Activated gamma-delta T cell (primary cell): Measurements from ENCODE around the gene WNK1.
"Not testable (repeated sequence)": the region's sequence is repeated elsewhere in the genome, so short reads cannot be mapped to it uniquely, and the experiment has no call there.

ENCODE experiments used
- DNase-seq: peaks from one replicate; lab custom pipeline; 2025; lab: John Stamatoyannopoulos, UW
- total RNA-seq, 2 donors: gene quantifications; one replicate each; lab custom pipeline; 2026; lab: John Stamatoyannopoulos, UW

Gene WNK1
- 229 to 262 reads per million in 2 donors for total RNA-seq

DNA sequence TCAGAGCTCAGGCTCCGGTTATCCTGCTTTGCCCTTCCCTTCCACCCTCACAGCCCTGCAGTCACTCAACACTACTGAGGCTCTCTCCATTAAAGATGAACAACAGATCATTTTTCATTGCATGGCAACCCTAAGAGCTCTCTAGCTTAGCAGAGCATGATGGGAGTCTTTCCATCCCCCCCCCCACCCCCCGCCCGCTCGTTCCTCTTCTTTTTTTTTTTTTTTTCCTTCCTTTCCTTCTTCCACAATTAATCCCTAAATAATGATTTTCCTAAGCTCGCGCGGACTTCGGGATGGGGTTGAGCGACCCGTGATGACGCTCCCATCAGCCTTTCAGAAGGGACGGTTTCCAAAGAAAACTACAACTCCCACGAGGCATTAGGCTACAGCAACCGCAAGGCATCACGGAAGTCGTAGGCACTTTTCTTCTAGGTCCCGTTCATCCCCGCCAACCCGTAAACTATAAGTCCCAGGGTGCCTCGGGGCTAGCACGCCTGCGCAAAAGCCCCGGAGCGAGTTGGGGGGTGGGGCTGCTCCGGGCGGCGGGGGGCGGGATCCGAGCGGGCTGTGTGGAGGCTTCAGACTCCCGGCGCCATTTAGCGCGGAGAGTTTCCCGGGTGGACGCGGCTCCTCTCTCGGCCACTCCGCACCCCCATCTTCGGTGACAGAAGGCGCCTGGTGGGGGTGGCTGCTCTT, at the start of gene WNK1:
Gene WNK1 (plus strand): TSS at position 581 of the 696 bp plus-strand sequence. CDS start 987 bp downstream, outside the sequence.
- DNase-seq = peak; percentile 96

DNA sequence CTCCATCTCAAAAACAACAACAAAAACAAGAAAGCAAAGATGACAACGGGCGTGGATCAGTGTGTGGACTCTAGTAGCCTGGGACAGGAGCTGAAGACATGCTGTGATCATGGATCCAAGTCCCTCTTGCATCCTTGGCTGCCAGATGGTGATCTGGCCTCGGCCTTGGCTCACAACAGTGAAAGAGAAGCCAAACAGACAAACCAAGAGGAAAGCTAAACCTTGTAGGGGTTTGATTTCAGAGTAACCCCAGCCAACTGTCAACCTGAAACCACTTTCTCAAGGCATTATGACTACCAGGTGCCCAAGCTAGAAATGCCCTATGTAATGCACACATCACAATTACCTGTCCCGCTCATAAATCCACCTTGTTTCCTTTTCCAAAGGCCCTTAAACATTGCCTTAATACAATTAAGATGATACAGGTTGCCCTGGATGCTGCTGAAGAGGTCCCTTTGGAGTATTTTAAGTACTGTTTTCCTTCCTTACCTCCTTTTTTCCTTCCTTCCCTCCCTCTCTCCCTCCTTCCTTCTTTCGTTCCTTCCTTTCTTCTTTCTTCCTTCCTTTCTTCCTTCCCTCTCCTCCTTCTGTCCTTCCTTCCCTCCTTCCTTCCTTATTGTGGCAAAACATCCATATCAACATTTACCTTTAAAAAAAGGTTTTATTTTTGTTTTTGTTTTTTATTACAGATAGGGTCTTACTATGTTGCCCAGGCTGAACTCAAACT, 47.7 kb upstream of the WNK1 start:
- DNase-seq = no peak

DNA sequence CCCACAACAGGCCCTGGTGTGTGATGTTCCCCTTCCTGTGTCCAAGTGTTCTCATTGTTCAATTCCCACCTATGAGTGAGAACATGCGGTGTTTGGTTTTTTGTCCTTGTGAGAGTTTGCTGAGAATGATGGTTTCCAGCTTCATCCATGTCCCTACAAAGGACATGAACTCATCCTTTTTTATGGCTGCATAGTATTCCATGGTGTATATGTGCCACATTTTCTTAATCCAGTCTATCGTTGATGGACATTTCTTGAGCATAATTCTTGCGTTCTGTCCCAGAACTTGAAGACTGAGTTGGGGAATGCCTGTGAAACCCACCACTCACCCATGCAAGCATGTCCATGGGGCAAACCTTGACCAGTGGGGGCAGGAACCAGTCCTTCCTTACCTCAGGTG, 44.3 kb upstream of the WNK1 start:
- not testable (repeated sequence) for DNase-seq

DNA sequence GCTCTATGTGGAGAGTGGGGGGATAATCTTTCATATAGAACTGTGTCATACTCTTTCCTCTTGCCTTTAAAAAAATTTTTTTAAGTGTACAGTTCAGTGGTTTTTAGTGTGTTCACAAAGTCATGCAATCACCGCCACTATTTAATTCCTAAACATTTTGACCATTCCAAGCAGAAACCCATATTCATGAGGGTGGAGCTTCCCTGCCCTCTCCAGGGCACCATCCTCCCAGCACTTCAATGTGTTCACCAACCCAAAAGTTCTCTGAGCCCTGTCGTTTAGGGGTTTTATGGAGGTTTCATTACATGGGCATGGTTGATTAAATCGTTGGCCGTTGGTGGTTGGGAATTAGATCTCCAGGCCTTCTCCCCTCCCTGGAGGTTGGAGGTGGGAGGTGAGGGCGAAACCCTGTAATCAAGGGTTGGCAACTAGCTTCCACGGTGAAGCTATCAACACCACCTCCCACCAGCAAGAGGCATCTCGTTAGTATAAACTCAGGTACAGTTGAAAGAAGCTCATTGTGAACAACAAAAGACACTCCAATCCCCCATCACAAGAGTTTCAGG, 42.8 kb upstream of the WNK1 start:
- no peak for DNase-seq

DNA sequence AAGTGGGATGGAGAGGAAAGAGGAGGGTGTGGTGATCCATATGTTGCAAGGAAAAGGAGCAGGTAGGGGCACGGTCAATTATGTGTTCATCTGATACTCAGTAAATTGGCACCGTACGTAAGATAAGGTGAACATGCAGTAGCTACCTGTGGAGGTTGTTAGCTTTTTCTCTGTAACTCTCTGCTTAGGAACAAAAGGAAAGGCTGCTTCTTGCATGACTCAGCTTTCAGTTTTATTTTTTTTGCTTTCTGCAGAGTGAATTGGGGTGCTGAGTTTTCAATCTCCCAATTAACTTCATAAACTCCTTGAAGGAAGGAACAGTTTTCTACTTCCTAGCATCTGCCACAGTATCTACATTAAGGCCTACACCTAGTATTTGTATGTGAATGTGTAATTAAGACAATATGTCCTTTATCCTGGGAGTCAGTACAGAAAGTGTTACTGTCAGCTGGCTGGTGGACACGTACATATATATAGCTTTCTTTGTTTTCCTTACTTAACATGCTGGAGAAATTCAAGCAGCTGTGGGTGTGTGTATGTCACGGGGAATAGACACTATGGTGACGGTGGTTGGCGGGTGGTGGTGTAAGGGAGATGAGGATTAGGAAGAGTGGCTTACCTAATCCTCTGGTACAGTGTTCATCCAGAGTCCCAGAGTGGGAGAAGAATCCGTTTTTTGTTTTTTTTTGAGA, 40.1 kb upstream of the WNK1 start:
- DNase-seq = no peak

DNA sequence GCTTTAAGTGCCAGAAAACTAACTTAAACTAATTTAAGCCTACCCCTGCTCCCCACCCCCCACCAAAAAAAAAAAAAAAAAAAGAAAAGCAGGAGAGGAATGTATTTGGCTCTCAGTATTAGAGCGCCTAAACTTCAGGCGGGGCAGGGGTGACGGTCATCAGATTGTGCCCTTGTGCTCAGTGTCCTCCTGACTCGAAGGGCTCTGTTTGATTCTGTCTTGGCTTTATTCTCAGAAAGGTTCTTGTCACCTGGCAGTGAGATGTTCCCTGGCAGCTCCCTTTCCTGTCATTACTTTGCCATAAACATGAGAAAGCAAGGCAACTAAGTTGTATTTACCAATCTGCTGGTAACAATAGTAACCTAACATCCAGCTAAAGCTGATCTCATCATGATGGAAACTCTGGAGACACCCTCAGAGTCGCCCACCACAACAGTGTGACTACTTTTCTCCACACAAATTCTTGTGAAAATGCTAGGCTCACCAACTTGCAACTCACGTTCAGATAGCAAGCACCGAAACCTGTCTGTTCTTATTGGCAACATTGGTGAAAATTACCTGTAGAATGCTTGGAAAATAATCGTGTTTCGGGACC, 39.0 kb upstream of the WNK1 start:
- no peak for DNase-seq

DNA sequence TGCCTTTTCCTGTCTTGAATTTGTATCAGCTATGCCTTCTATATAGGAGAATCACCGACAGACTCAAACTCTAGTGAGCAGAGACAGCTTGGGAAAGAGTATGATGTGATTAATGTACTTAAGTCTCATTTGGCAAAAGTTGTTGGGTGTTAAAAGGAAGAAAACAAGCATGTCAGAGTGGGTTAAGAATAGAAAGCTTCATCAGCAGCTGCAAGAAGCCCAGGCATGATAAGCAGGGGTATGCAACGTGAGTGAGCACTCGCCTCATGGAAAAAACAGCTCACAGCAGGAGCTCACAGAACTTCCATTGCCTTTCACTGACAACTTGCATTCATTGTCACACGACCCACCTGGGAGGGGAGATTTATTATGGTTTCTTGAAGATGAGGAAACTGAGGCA, 35.9 kb upstream of the WNK1 start:
- no peak for DNase-seq

DNA sequence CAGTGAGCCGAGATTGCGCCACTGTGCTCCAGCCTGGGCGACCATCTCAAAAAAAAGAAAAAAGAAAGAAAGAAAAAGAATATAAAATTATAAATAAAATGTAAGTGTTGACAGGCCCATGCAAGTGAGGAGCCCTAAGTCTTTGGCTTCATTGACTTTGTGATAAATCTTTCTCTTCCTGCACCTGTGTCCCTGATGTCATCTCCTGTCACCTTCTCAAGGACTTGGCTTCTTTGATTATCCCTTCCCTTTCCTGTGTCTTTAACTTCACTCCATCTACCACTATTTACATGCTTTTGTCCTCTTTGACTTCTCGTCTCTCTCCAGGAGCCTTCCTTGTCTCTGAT, 33.6 kb upstream of the WNK1 start:
- DNase-seq = no peak

DNA sequence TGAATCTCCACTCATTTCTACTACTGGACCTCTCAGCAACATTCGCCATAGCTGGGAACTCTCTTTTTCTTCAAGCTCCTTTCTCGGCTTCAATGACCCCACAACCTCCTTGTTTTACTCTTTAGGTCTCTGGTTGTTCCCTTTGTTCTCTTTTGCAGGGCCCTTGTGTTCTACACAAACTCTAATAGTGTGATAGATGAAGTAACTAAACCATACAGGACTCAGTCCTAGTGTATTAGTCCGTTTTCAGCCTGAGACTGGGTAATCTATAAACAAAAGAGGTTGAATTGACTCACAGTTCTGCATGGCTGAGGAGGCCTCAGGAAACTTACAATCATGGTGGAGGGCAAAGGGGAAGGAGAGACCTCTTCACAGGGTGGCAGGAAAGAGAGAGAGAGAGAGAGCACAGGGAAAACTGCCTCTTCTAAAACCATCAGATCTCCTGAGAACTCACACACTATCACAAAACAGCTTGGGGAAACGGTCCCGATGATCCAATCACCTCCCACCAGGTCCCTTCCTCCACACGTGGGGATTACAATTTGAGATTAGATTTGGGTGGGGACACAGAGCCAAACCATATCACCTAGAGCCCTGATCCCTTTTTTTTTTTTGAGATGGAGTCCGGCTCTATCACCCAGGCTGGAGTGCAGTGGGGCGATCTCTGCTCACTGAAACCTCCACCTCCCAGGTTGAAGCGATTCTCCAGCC, 32.0 kb upstream of the WNK1 start:
- DNase-seq = no peak

DNA sequence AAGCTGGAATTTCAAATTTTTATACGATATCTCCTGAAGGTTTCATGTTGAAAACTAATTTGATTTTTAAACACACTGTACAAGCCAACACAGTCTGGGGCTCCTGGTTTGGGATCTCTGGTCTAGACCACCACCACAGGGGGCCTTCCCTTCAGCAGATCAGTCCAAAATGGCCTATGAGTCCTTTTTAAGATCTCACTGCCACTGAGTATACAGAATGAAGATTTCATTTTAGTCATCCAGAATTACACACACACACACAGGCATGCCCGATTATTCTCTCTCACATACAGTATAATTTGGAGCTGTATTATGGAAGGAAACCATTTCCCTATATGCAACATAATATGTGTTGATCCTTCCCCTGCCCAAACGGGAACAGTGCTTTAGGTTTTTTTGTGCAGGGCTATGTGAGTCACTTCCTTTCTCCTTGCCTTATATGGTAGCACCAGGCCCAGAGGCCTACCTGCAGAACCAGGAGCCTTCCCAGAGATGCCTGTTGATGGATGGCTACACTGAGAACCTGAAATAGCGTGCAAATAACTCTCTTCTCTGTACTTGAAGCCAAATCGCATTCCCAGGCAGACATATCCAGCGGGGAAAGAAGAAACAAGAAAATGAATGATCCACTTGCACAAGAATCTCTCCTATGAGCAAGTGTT, 28.1 kb upstream of the WNK1 start:
- no peak for DNase-seq

DNA sequence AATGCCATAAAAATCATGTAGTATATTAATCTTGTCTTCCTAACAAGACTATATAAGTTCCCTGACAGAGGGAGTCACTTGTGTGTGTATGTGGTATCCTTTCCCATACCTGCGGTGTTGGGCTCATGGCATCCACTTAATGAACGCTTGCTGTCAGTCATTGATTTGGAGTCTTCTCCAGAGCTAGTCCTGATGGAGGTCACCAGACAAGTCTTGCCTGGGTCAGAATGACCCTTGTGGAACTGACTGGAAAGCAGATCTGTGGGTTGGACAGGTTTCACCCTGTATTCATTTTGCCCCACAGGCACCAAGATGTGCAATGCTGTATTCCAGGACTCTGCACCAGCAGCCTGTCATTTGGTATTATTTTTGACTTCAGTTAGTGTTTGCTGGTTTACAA, 27.3 kb upstream of the WNK1 start:
- no peak for DNase-seq

DNA sequence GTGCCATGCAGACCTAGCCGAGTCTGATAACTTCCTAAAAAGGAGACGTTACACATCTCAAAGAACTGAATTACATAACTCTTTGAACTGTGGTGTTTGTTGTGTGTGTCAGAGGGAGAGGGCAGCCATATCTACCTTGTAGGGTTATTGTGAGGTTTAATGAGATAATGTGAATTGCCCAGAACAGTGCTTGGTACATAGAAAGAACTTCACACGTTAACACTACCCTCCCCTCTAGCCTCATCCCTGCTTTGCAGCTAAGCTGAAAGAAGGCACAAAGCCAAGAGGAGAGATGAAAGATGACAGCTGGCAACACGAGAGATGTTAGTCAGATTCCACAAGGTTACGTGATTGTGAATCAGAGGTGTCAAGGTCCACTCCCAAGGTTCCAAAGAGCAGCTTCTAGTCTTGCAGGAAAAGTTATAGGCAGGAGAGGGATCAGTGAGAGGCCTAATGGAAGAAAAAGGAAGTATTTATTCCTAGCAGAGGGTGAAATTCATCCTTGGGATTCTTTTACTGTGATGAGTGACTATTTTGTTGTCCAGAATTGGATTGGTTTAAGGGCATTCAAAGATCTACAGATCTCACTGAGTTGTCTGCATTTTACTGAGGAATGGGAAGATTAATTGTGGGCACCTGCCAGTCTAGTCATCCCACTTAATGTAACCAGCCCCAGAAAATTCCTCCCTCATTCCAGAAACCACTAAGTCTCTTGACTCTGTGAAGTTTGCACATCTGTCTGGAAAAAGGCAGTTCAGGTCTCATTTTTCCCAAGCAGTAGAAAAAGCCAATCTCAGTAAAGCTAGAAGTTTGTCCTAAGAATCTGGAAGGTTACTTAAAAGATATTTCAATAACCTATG, 25.9 kb upstream of the WNK1 start:
- no peak for DNase-seq

DNA sequence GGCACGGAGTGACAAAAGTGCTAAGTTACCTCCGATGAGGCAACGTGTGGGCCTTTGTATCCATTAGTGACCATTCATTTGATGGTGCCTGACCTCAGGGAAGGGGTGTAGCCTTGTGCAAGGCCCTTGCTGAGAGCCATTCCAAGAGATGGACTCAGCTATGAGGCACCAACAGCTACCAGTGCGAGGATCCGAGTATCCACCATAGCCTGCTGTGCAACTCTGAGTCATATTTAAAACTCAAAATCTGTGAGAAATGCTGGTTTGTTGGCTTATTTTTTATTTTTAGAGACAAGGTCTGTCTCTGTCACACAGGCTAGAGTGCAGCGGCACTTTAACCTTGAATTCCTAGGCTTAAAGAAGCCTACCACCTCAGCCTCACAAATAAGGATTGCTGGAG, 25.1 kb upstream of the WNK1 start:
- no peak for DNase-seq

DNA sequence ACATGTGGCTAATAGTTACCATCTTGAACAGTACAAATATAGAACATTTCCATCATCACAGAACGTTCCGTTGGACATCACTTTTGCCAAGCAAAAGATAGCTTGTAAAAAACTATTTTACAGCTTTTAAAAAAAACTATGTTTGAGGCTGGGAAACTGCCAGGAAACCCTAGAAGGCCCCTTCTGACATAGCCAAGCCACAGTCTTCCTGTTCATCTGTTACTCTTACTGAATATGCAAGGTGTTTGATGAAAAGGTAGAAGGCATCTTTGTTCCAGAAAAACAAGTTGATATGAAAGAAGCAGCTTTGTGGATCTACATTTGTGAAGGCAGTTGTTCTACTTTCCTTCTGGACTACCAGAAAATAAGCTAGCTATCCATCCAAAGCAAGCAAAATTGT, 23.6 kb upstream of the WNK1 start:
- no peak for DNase-seq

DNA sequence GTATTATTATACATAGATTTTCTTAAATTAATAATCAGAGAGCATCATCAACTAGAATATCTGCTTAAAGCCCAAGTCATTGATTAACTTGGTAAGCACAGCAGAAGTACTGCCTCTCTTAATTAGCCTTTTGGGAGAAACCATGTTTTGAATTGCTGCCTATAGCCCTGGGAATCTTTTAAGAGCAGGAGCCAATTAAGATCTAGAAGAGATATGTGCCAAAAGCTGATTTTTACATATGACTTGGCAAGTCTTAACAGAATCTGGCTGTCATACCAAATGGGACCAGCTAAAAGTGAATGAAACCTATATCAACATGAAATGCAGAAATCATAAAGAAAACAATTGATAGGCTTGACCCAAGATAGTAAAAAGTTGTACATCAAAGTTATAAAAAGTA, 23.2 kb upstream of the WNK1 start:
- DNase-seq = no peak

DNA sequence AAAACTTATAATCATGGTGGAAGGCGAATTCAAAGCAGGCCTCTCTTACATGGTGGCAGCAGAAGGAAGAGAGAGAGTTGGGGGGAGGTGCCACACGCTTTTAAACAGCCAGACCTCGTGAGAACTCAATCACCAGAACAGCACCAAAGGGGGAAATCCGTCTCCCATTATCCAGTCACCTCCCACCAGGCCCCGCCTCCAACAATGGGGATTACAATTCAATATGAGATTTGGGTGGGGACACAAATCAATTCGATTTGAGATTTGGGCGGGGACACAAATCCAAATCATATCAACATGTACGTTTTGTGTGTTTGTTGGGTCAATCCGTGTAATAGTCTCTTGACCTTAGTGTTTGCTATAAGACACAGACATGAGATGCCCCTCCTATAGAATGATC, 21.8 kb upstream of the WNK1 start:
- DNase-seq = no peak

DNA sequence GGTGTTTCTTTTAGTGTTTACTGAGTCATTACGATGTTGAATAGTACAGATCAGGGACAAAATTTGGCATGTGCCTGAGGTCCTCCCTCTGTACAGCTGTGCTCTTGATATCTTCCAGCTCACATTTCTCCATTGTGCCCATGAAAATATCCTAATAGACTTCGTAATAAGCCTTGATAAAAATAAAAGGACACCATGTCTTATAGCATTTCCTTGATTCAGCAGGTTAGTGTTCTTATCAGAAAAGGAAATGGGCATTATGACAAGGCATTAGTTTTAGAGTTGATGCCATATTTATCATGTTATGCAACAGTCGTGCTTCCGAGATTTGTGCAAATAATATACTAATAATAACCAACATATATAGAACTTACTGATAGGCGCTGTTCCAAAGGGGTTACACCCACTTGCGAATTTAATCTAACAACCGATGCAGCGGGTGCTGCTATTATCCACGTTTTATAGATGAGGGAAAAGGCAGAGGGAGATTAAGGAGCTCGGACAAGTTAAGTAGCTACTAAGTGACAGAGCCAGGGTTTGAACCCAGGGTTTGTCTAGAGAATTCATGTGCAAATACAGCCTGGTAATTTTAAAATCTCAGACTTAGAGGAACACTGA, 15.1 kb upstream of the WNK1 start:
- DNase-seq = no peak

DNA sequence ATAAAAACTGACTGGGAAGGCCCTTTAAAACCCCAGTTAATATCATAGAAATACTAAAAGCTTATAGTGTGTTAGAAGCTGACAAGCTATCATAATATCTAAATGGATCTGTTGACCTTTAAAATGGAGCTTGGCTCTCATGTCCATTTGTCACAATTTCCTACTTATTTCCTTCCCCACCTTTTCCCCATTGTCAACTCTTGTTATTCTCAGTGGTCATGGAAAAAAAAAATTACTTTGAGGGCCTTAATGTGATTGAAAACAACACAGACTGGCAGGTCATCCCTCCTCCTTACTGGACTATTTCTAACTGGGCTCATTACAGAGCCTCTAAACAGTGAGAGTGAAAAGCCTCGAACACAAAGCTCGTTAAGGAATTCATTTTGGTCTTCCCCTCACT, 13.7 kb upstream of the WNK1 start:
- no peak for DNase-seq

DNA sequence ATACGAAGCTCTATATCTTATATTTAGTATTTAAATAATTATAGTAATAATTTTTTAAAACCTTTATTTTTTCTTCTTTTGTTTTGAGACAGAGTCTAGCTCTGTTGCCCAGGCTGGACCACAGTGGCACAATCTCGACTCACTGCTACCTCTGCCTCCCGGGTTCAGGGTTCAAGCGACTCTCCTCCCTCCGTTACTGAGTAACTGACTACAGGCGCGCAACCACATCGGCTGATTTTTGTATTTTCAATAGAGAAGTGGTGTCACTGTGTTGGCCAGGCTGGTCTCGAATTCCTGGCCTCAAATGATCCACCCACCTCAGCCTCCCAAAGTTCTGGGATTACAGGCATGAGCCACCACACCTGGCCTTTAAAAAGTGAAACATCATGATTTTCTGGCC, 13.0 kb upstream of the WNK1 start:
- no peak for DNase-seq

DNA sequence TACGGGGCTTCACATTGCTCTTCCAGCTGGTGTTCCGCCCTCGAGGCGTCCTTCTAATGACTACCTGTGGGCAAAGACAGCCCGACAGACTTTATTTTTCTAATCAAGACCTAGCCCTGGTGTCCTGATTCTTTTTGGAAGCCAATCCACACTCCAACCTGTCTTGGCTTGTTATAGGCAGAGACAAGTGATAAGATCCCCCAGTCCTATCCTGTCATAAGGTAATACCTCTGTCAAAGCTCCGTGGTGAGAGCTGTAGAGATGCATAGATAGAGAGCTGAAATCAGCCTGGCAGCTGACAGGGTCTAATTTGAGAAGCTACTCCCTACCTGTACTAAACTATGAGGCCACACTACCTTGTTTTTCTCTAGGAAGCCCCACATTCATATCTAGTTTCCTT, 11.5 kb upstream of the WNK1 start:
- DNase-seq = no peak
